HepG2 (cell line): Measurements from ENCODE around the gene IL17C. TPM values are rescaled to one million over a fixed set of nuclear protein-coding genes. Genes with fewer than 3 reads are reported as not detected.

Experiments used
- AKNA ChIP-seq: sonication (generic); formaldehyde crosslinking; IDR thresholded peaks from 2 replicates; pipeline ENCODE4 v1.4.0; 2020; ENCODE audit warnings: missing genetic modification reagents, borderline replicate concordance
- BRD4 ChIP-seq: sonication (generic); formaldehyde crosslinking; IDR thresholded peaks from 2 replicates; pipeline ENCODE4 v1.4.0; 2020; ENCODE audit warnings: missing genetic modification reagents
- CHD4 ChIP-seq: fragments of 200-600 bp; sonication (generic); IDR thresholded peaks from 2 replicates; pipeline ENCODE4 v1.7.0; 2017; ENCODE audit warnings: mild to moderate bottlenecking, low read length, borderline replicate concordance
- EED ChIP-seq: sonication (generic); formaldehyde crosslinking; IDR thresholded peaks from 2 replicates; pipeline ENCODE4 v1.5.0; 2020; ENCODE audit warnings: mild to moderate bottlenecking, missing genetic modification reagents
- FOXC1 ChIP-seq: sonication (generic); formaldehyde crosslinking; IDR thresholded peaks from 2 replicates; pipeline ENCODE4 v1.8.0; 2022; ENCODE audit warnings: mild to moderate bottlenecking, missing genetic modification reagents, borderline replicate concordance
- FOXO4 ChIP-seq: sonication (generic); formaldehyde crosslinking; conservative IDR thresholded peaks from 2 replicates; pipeline ENCODE4 v1.8.1; 2023; ENCODE audit warnings: missing genetic modification reagents
- IKZF5 ChIP-seq: IDR thresholded peaks from 2 replicates; pipeline ENCODE4 v1.6.1; 2018; ENCODE audit warnings: missing genetic modification reagents, mild to moderate bottlenecking, missing compliant biosample characterization
- JUND ChIP-seq: sonication (generic); formaldehyde crosslinking; IDR thresholded peaks from 2 replicates; pipeline ENCODE4 v1.8.0; 2022; ENCODE audit warnings: mild to moderate bottlenecking, missing genetic modification reagents
- MED8 ChIP-seq: sonication (generic); formaldehyde crosslinking; IDR thresholded peaks from 2 replicates; pipeline ENCODE4 v1.8.1; 2023; ENCODE audit warnings: mild to moderate bottlenecking, missing genetic modification reagents; ENCODE audit not compliant: insufficient replicate concordance
- NCOA5 ChIP-seq: sonication (generic); formaldehyde crosslinking; IDR thresholded peaks from 2 replicates; pipeline ENCODE4 v1.4.0; 2020; ENCODE audit warnings: missing genetic modification reagents
- NFRKB ChIP-seq: fragments of 450-650 bp; IDR thresholded peaks from 2 replicates; pipeline ENCODE4 v1.6.1; 2017
- STAG1 ChIP-seq: sonication (generic); formaldehyde crosslinking; IDR thresholded peaks from 2 replicates; pipeline ENCODE4 v1.4.0; 2020; ENCODE audit warnings: missing genetic modification reagents
- TBP ChIP-seq: sonication (generic); formaldehyde crosslinking; IDR thresholded peaks from 2 replicates; pipeline ENCODE4 v1.5.0; 2020; ENCODE audit warnings: missing genetic modification reagents
- THAP11 ChIP-seq: IDR thresholded peaks from 2 replicates; pipeline ENCODE4 v1.6.1; 2016; ENCODE audit warnings: missing biosample characterization, missing genetic modification reagents
- YEATS2 ChIP-seq: sonication (generic); formaldehyde crosslinking; IDR thresholded peaks from 2 replicates; pipeline ENCODE4 v1.4.0; 2020; ENCODE audit warnings: missing genetic modification reagents, borderline replicate concordance
- ZNF160 ChIP-seq: sonication (generic); formaldehyde crosslinking; IDR thresholded peaks from 2 replicates; pipeline ENCODE4 v1.8.0; 2022; ENCODE audit warnings: mild to moderate bottlenecking, inconsistent platforms, missing genetic modification reagents
- ZNF234 ChIP-seq: sonication (generic); formaldehyde crosslinking; conservative IDR thresholded peaks from 2 replicates; pipeline ENCODE4 v1.5.1; 2020; ENCODE audit warnings: mild to moderate bottlenecking, missing genetic modification reagents
- ZNF260 ChIP-seq: sonication (generic); formaldehyde crosslinking; IDR thresholded peaks from 2 replicates; pipeline ENCODE4 v1.4.0; 2020; ENCODE audit warnings: missing genetic modification reagents, low read depth, mild to moderate bottlenecking, borderline replicate concordance
- ZNF280B ChIP-seq: sonication (generic); formaldehyde crosslinking; IDR thresholded peaks from 2 replicates; pipeline ENCODE4 v1.5.0; 2020; ENCODE audit warnings: missing genetic modification reagents, mild to moderate bottlenecking, borderline replicate concordance
- ZNF678 ChIP-seq: sonication (generic); formaldehyde crosslinking; IDR thresholded peaks from 2 replicates; pipeline ENCODE4 v1.4.0; 2020; ENCODE audit warnings: mild to moderate bottlenecking, missing genetic modification reagents
- polyA plus RNA-seq, 8 experiments: library from polyadenylated mRNA; depleted of rRNA in 3 of 8; stranded (reverse) in 7 of 8; unstranded in 1 of 8; fragments of >200 nt; fragmentation: Illumina TruSeq in 4 of 8; extraction: Trizol in 4 of 8; gene quantifications; 2 replicates each; pipeline versions ENCODE4 v1.2.1 to v1.2.3, GENCODE V29; 2011 to 2016; ENCODE audit warnings: low read depth in 4 of 8, missing spikeins in 1 of 8, mixed read lengths in 1 of 8; ENCODE audit not compliant: insufficient read depth in 1 of 8
- total RNA-seq, 5 experiments: library from RNA; depleted of rRNA; stranded (reverse); fragments of >200 nt; fragmentation: Illumina TruSeq; extraction: Trizol; gene quantifications; 2 replicates each; pipeline ENCODE4 v1.2.3, GENCODE V29; 2016; ENCODE audit warnings: low read depth in 1 of 5

Gene IL17C
- total and polyA plus RNA-seq, 2 of the 13 experiments (the other 11 are each of a cell fraction or from before 2014, with no cell fraction given), result not detected

- TF ChIP-seq ZNF234 (CRISPR knock-in tag) (no peak), IKZF5 (CRISPR knock-in tag) (peak; percentile 95), THAP11 (peak; percentile 90), MED8 (no peak), FOXC1 (CRISPR knock-in tag) (no peak; the same call in 1 of the 2 replicates), BRD4 (CRISPR knock-in tag) (no peak), TBP (CRISPR knock-in tag) (no peak), NCOA5 (CRISPR knock-in tag) (no peak), ZNF678 (no peak; the same call in 1 of the 2 replicates), EED (CRISPR knock-in tag) (peak; percentile 49; the same call in 1 of the 2 replicates), FOXO4 (no peak), AKNA (no peak), NFRKB (no peak), ZNF280B (peak; percentile 93; the same call in 1 of the 2 replicates), YEATS2 (CRISPR knock-in tag) (peak; percentile 95; the same call in 1 of the 2 replicates), ZNF260 (CRISPR knock-in tag) (no peak), CHD4 (peak; percentile 61; the same call in 1 of the 2 replicates), JUND (CRISPR knock-in tag) (0 out of 2 replicates have a peak, but pooled peaks have one; percentile 63), STAG1 (no peak), ZNF160 (no peak; the same call in 1 of the 2 replicates)
Measured at GRCh38 chr16:88651276-88651988, 13.1 kb downstream of the IL17C start (continued).
